RWPE2 (cell line): ENCODE data around the gene CHN2.

Experiments
- ATAC-seq: fragments of 200-7000 bp; cut with Tn5 transposase; 3 replicates; pipeline ENCODE4 v1.9.1; 2021; ENCODE audit warnings: low read depth
- DNase-seq: peaks from one replicate; pipeline ENCODE4 v3.0.0-alpha.2; 2020; ENCODE audit warnings: low spot score
- H3K27ac ChIP-seq: fragments of 450-650 bp; 2 replicates; pipeline ENCODE4 v1.5.1; 2017; ENCODE audit warnings: mild to moderate bottlenecking; ENCODE audit not compliant: poor library complexity, severe bottlenecking
- H3K27me3 ChIP-seq: fragments of 250-450 bp; sonication (Bioruptor Pico); 2 replicates; pipeline ENCODE4 v1.5.1; 2021; ENCODE audit warnings: mild to moderate bottlenecking, moderate library complexity; ENCODE audit not compliant: insufficient read depth, poor library complexity, severe bottlenecking
- H3K36me3 ChIP-seq: fragments of 250-450 bp; sonication (Bioruptor Pico); 2 replicates; pipeline ENCODE4 v1.5.1; 2020; ENCODE audit warnings: low read depth, mild to moderate bottlenecking, moderate library complexity
- H3K4me1 ChIP-seq: fragments of 250-450 bp; sonication (Bioruptor Pico); 2 replicates; pipeline ENCODE4 v1.5.1; 2021; ENCODE audit warnings: mild to moderate bottlenecking, moderate library complexity; ENCODE audit not compliant: insufficient read depth, poor library complexity, severe bottlenecking
- H3K4me3 ChIP-seq: fragments of 250-450 bp; sonication (Bioruptor Pico); 2 replicates; pipeline ENCODE4 v1.5.1; 2021; ENCODE audit warnings: mild to moderate bottlenecking, moderate library complexity; ENCODE audit not compliant: severe bottlenecking
- H3K9me3 ChIP-seq: fragments of 250-450 bp; sonication (Bioruptor Pico); 2 replicates; pipeline ENCODE4 v1.5.1; 2021; ENCODE audit warnings: mild to moderate bottlenecking, moderate library complexity; ENCODE audit not compliant: severe bottlenecking
- TF ChIP-seq, protein P1 (sequence below): fragments of 450-650 bp; IDR thresholded peaks from one replicate; pipeline ENCODE4 v1.5.1; 2017; ENCODE audit warnings: mild to moderate bottlenecking, moderate library complexity; ENCODE audit not compliant: poor library complexity, severe bottlenecking

Gene CHN2

DNA sequence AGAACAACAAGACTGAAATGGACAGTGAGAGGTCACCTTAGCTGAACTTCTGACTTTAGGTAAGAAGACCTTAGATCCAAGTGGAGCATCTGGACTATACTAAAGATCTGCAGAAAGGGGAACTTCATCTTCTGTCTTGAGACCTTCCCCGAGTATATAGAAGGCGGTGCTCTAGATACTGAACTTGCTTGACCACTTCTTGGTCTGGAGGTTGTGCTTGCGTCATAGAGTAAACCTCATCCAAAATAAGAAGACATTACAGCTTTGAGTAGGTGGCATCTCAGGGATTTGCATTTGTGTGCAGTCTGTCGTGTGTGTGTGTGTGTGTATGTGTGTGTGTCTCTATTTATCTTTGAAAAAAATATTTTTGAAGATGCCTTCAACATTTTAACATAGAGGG is 157.5 kb downstream of the CHN2 start:
- TF ChIP-seq, protein P1, sequence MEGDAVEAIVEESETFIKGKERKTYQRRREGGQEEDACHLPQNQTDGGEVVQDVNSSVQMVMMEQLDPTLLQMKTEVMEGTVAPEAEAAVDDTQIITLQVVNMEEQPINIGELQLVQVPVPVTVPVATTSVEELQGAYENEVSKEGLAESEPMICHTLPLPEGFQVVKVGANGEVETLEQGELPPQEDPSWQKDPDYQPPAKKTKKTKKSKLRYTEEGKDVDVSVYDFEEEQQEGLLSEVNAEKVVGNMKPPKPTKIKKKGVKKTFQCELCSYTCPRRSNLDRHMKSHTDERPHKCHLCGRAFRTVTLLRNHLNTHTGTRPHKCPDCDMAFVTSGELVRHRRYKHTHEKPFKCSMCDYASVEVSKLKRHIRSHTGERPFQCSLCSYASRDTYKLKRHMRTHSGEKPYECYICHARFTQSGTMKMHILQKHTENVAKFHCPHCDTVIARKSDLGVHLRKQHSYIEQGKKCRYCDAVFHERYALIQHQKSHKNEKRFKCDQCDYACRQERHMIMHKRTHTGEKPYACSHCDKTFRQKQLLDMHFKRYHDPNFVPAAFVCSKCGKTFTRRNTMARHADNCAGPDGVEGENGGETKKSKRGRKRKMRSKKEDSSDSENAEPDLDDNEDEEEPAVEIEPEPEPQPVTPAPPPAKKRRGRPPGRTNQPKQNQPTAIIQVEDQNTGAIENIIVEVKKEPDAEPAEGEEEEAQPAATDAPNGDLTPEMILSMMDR = no peak
- ATAC-seq = no peak
- H3K9me3 ChIP-seq = no peaks in the 10 kb centered on the region
- no peak overlapping the region for H3K4me3 ChIP-seq
- no peaks in the 10 kb centered on the region for H3K27me3 ChIP-seq
- H3K27ac ChIP-seq = no peak overlapping the region
- H3K4me1 ChIP-seq = peaks cover 18% of the 10 kb centered on the region
- DNase-seq = no peak
- H3K36me3 ChIP-seq = no peaks in the 10 kb centered on the region

DNA sequence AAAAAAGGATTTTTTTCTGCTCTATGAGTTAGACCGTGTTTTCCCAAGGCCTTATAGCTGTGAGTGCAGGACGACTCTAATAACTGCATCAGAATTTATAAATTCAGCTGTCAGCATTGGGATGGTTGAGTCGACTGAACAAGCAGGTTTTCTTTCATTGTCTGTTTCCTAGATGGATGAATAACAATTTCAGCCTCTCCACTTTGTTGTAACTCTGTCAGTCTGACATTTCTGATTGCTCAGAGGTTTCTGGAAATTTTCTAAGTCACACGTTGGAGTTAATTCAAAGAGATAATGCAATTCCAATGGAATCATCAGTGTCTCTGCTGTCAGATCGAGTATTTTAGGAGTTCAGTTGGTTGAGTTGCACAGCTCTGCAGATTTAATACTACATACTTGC is 159.2 kb downstream of the CHN2 start:
- DNase-seq (no peak), ATAC-seq (no peak)
- H3K4me1 ChIP-seq = peaks cover 18% of the 10 kb centered on the region
- H3K4me3 ChIP-seq = no peak overlapping the region
- no peaks in the 10 kb centered on the region for H3K36me3 ChIP-seq
- TF ChIP-seq, protein P1 = no peak
- H3K9me3 ChIP-seq = no peaks in the 10 kb centered on the region
- no peaks in the 10 kb centered on the region for H3K27me3 ChIP-seq
- no peak overlapping the region for H3K27ac ChIP-seq

DNA sequence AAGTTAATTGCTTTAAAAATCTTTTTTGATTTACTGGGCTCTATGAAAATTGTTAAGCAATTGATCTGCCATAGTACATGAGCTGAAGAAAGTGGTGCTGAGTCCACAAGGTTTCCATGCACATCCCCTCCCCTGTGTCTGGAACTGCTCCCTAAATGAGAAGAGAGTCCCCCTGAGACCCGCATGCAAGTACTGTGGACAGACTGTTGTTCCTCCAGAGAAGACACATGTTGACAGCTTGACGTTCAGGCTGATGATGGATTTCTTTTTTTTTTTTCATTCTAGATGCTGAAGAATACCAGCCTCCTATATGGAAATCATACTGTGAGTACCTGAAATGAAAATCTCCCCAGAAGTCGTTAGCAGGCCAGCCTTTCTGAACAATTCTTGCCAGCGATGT is 159.8 kb downstream of the CHN2 start:
- no peak for ATAC-seq
- no peak for DNase-seq
- H3K27ac ChIP-seq = no peak overlapping the region
- H3K4me1 ChIP-seq = peaks cover 13% of the 10 kb centered on the region
- TF ChIP-seq, protein P1 = no peak
- H3K27me3 ChIP-seq = no peaks in the 10 kb centered on the region
- no peaks in the 10 kb centered on the region for H3K36me3 ChIP-seq
- H3K9me3 ChIP-seq = no peaks in the 10 kb centered on the region
- no peak overlapping the region for H3K4me3 ChIP-seq

- Histone ChIP-seq H3K27me3 (no peaks in the 10 kb centered on the region), H3K27ac (no peak overlapping the region), H3K4me1 (peaks cover 4% of the 10 kb centered on the region), H3K4me3 (no peak overlapping the region), H3K36me3 (no peaks in the 10 kb centered on the region), H3K9me3 (no peaks in the 10 kb centered on the region)
- DNase-seq (no peak), ATAC-seq (no peak)
- TF ChIP-seq, protein P1 = no peak
Measured at GRCh38 chr7:29355388-29355787, 160.8 kb downstream of the CHN2 start.

DNA sequence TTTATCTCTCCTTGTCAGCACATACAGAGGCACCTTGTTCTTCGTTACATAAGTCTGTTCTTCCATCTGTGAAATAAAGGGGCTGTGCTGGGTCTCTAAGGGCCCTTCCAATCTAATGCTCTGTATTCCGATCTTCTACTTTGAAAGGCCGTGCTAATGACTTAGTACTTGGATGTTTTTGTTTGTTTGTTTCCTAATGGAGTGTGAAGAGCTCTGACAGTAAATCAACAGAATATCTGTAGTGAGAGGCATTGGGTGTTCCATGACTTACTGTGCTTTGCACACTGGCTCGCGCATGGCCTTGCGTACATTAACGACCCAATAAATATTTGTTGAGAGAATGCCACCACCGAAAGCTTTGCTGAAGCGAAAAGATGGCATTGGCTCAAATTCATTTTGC is 162.1 kb downstream of the CHN2 start:
- Histone ChIP-seq H3K27ac (no peak overlapping the region), H3K9me3 (no peaks in the 10 kb centered on the region), H3K36me3 (no peaks in the 10 kb centered on the region), H3K4me1 (no peaks in the 10 kb centered on the region), H3K27me3 (no peaks in the 10 kb centered on the region), H3K4me3 (no peak overlapping the region)
- DNase-seq = no peak
- TF ChIP-seq, protein P1 = no peak
- no peak for ATAC-seq
